ENCODE data around the gene CTNS. TPM values are rescaled to one million over a fixed set of nuclear protein-coding genes. Genes with fewer than 3 reads are reported as not detected.

CTNS gene
- 25.7 and 29.9 TPM in 2 replicates for total RNA-seq

DNA sequence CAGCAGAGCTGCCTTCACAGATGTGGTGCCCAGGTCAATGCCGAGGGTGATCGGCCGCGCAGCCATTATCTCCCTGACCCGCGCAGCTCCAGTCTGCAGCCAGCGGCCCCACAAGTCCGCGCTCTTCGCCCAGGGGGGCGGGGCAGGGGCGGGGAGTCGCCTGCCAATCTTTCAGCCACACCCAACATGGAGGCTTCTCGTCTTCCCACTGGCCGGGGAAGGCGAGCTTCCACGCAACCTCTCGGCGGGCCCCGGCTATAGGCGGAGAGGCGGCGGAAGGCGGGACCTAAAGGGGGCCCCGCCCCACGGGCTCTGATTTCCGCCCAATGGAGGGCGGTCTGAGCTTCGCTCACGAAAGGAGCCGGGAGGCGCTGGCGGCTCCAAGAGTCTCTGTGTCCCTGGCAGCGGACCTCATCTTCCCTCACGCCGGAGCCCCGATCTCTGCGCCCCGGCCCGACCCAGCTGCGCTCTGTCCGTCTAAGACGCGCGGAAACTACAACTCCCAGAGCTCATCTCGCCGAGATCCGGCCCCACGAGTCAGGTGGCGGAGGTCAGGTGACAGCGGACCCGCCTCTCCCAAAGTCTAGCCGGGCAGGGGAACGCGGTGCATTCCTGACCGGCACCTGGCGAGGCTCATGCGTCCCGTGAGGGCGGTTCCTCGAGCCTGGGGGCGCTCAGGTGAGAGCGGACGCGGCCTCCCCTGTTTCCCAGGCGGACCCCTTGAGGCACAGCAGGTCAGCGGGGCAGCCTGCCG, at the start of gene CTNS, which contains the start of gene SHPK:
TSS of gene CTNS (plus strand) at position 607 of the 754 bp plus-strand sequence. CDS start 3,447 bp downstream, outside the sequence.
TSS of gene SHPK (minus strand) at position 97 of the 754 bp plus-strand sequence. CDS start at position 66, 31 bp downstream.
- DNase-seq (ENCODE audit: extremely low read depth, low read depth, low spot score): peak; percentile 52

- DNase-seq (ENCODE audit: extremely low read depth, low read depth, low spot score): no peak
These were observed 46.8 kb upstream of the CTNS start for GRCh38 chr17:3589784-3590183.

DNA sequence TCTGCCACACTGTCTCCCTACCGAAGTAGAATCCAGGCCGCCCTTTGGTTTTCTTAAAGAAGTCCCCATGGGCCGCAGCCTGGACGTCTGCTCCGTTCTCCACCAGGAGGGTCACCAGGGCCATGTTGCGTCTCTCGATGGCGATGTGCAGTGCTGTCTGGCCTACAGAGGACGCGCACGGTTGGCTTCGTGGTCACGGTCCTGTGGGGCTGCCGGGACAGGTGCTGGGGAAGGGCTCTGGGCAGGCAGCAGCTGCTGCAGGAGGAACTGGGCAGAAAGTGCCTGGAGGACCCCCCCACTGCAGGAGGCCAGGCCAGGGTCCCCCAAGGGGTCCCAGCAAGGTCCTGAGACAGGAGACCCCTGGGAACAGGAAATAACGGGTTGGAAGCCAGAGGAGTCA, 46.3 kb upstream of the CTNS start:
- DNase-seq (ENCODE audit: extremely low read depth, low read depth, low spot score): no peak

- no peak for DNase-seq (ENCODE audit: extremely low read depth, low read depth, low spot score)
These were observed 45.8 kb upstream of the CTNS start for GRCh38 chr17:3590768-3591167.

DNA sequence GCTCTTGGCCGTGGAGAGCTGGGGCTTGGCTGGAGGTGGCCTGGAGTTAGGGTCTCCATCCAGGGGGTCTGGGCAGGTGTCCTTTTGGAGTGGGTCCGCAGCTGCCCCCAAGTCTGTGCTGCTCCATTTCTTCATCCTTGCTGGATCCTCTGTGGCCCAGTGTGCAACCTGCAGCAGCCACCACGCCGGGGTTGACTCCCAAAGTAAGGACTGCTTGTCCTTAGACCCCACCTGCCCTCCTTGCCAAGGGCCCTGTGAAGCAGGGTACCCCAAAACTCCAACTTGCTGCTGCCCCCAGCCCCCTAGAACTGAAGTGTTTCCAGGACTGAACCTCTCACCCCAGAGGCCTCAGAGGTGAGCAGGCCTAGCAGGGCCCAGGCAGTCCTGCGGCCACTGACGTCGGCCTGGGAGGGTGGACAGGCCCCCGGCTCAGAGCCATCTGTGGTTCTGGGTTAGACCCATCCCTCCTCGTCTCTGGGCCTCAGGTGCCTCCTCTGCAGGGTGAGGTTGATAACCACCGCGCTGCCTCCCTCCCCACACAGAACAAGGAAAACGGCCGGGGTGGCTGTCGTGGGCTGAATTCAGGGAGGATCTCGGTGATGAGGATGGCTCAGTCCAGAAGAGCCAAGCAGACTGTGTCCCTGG, 44.2 kb upstream of the CTNS start:
- DNase-seq (ENCODE audit: extremely low read depth, low read depth, low spot score): no peak

GRCh38 chr17:3593384-3593783, 43.2 kb upstream of the CTNS start:
- DNase-seq (ENCODE audit: extremely low read depth, low read depth, low spot score): no peak

DNA sequence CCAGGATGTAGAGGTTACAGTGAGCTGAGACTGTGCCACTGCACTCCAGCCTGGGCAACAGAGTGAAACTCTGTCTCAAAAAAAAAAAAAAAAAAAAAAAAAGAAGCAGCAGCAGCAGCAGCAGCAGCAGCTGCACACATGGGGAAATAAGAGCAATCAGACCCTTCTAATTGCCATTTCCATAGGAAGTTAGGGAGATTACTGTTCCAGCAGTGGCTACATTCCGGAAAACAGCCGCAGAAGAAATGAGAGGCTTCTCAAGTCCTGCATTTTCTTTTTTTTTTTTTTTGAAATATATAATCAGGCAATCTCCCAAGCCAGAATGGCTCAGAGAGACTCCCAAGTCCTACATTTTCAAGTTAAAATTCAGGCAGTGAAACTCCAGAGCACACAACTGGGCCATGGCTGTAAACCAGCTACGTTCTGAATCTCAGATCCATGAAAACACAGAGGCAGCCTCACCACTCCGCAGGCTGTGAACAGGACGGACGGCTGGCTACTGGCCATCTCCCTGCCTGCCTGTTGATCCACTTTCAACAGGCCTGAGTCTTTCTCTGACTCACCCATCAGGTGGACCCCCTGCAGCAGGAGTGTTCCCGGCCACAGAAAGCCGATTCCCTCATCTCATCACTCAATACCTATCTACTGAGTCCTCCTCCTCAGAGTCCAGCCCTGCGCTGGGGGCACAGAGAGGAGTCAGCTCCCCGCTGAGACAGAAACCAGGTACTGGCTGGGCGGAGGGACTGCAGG, 42.3 kb upstream of the CTNS start:
- DNase-seq (ENCODE audit: extremely low read depth, low read depth, low spot score): no peak

- DNase-seq (ENCODE audit: extremely low read depth, low read depth, low spot score): no peak
These were observed 41.6 kb upstream of the CTNS start for GRCh38 chr17:3594976-3595375.

- DNase-seq (ENCODE audit: extremely low read depth, low read depth, low spot score): no peak
These were observed 39.6 kb upstream of the CTNS start for GRCh38 chr17:3596804-3597464.

DNA sequence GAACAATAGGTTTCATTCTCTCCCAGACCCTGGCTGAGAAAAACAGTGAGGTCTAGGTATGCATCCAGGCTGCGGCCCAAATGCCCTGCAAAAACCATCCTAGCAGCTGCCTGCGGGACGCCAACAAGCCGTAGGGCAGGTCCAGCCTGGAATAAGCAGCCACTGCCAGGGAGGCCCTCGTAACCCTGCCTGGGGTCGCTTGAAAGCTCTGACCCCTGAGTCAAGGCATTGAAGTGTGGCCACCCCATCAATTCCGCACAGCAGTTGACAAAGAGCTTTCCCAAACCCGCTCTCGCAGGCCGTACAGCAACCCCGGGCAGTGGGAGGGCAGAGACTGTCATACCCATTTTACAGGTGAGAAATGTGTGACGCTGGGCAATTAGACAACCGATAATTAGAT, 38.5 kb upstream of the CTNS start:
- DNase-seq (ENCODE audit: extremely low read depth, low read depth, low spot score): no peak

- no peak for DNase-seq (ENCODE audit: extremely low read depth, low read depth, low spot score)
These were observed 35.9 kb upstream of the CTNS start for GRCh38 chr17:3600529-3601205.

- DNase-seq (ENCODE audit: extremely low read depth, low read depth, low spot score): no peak
These were observed 34.1 kb upstream of the CTNS start for GRCh38 chr17:3602499-3602898.

DNA sequence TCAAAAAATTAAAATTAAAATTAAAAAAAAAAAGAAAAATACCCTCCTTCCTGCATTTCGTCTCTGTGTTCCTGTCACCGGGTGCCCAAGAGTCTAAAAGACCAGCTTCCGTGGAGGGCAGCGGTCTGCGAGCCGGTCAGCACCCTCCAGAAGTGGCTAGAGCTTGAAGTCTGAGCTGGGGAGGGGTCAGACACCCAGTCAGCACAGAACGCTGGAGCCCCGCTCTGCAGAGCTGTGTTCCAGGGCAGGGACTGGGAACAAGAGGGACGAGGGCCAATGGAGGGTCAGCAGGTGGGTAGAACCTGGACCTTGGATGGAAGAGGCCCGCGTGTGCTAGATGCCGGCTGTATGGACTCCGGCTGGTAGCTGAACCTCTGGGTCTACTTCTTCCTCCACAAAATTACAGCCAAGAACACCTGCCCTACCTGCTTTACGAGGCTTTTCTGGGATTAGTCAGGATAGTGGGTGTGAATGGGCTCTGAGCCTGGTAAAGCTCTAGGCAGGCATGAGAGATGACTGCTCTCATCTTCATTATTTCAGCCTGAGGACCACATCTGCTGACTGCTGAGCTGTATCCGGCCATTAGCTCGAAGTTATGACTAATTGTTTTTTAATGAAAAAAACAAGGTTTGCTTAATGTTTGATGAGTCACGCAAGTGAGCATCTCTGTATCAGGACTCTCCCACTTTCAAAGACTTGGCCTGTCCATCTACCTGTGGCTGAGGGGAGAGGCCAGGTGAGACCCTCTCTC, 33.3 kb upstream of the CTNS start:
- peak; percentile 9 for DNase-seq (ENCODE audit: extremely low read depth, low read depth, low spot score)

- no peak for DNase-seq (ENCODE audit: extremely low read depth, low read depth, low spot score)
These were observed 32.7 kb upstream of the CTNS start for GRCh38 chr17:3603870-3604259.

DNA sequence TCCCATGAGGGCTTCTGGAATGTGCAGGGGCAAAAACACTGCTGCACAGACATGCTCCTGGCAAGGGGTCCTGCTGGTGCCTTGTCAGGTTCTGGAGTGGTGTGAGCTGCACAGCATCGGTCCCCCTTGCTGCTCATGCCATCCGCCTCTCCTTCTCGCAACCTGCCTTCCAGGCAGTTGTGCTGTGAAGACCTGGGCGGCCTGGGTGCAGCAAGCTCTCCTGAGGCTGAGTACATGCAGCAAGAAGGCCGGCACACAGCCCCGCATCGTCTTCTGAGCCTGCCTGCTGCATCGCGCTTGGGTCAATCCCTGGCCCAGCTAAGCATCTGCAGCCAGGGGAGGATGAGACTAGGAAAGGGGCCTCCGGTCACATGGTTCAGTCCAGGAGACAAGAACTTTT, 26.9 kb upstream of the CTNS start:
- DNase-seq (ENCODE audit: extremely low read depth, low read depth, low spot score): no peak

DNA sequence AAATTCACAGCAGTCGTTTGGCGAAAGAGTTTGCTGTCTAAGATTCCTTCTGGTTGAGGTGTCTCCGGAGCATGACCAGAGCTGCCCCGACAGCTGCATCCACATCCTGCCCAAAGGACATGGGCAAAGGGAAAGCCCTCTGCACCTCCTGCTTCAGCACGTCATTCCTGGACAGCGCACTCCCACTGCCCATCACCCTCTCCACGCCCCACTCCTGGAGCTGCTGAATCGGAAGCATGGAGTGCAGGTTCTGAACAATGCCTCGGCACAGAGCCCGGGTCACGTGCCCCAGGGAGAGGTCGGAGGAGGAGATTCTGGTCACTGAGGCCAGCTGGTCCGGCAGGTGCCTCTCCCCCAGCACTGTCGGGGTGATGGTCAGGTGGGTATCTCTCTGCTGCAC, 26.0 kb upstream of the CTNS start:
- DNase-seq (ENCODE audit: extremely low read depth, low read depth, low spot score): no peak

- no peak for DNase-seq (ENCODE audit: extremely low read depth, low read depth, low spot score)
These were observed 23.4 kb upstream of the CTNS start for GRCh38 chr17:3613124-3613523.

GRCh38 chr17:3615160-3615870, 21.2 kb upstream of the CTNS start:
- no peak for DNase-seq (ENCODE audit: extremely low read depth, low read depth, low spot score)

- DNase-seq (ENCODE audit: extremely low read depth, low read depth, low spot score): no peak
These were observed 15.3 kb upstream of the CTNS start for GRCh38 chr17:3621146-3621720.
